ENCODE results near the gene GRPEL1.

- TF ChIP-seq CTCF (IDR thresholded peaks at IDR 0.05; ENCODE audit: low read depth, low read length) (no peak), EZH2phosphoT487 (IDR thresholded peaks at IDR 0.05; ENCODE audit: low read depth) (no peak)
These were observed 6.6 kb upstream of the GRPEL1 start for GRCh38 chr4:7074426-7074825.
